Activated CD8-positive, alpha-beta T cell treated with anti-CD3 and anti-CD28 coated beads, Interleukin-2, amount 10 ng/mL, durations not matched to agents 7 days and 5 days (primary cell): ENCODE data around the gene PORCN. TPM values are rescaled to one million over a fixed set of nuclear protein-coding genes. Genes with fewer than 3 reads are reported as not detected.
A peak's percentile ranks its signal among the peaks of the same experiment; 100 is the strongest.

Experiments used
- ATAC-seq: fragments of 150-1000 bp; cut with Tn5 transposase; one replicate; pipeline ENCODE4 v1.10.0; 2021; ENCODE audit warnings: moderate library complexity
- CTCF ChIA-PET: fragments of 350-600 bp; sonication (Branson Sonifier 250); formaldehyde crosslinking; loops from one replicate; lab custom pipeline; 2021; ENCODE audit warnings: antibody characterized with exemption; lab: Charles Lee
- POLR2A ChIA-PET: fragments of 350-600 bp; sonication (Branson Sonifier 250); formaldehyde crosslinking; loops from one replicate; lab custom pipeline; 2021; ENCODE audit warnings: antibody characterized with exemption; lab: Charles Lee
- DNase-seq: peaks from one replicate; pipeline ENCODE4 v3.0.0-alpha.2; 2020
- H3K27ac Mint-ChIP-seq: one replicate; pipeline ENCODE4 v1.8.0; 2021; ENCODE audit warnings: mild to moderate bottlenecking, mixed read lengths
- H3K27me3 Mint-ChIP-seq: one replicate; pipeline ENCODE4 v1.8.0; 2021; ENCODE audit warnings: low read depth, mixed read lengths
- H3K36me3 Mint-ChIP-seq: one replicate; pipeline ENCODE4 v1.8.0; 2021; ENCODE audit warnings: low read depth, mixed read lengths
- H3K4me1 Mint-ChIP-seq: one replicate; pipeline ENCODE4 v1.8.0; 2021; ENCODE audit warnings: low read depth, mixed read lengths
- H3K4me3 Mint-ChIP-seq: one replicate; pipeline ENCODE4 v1.8.0; 2021; ENCODE audit warnings: mild to moderate bottlenecking, mixed read lengths
- H3K9me3 Mint-ChIP-seq: one replicate; pipeline ENCODE4 v1.8.0; 2022; ENCODE audit warnings: mixed read lengths; ENCODE audit not compliant: insufficient read depth
- total RNA-seq, 2 experiments: library from RNA; stranded (reverse); gene quantifications; one replicate each; pipeline ENCODE4 v1.2.3, GENCODE V29; 2021

Gene PORCN
- total RNA-seq = 10 to 100 TPM; 19.4 to 22.7 TPM

DNA sequence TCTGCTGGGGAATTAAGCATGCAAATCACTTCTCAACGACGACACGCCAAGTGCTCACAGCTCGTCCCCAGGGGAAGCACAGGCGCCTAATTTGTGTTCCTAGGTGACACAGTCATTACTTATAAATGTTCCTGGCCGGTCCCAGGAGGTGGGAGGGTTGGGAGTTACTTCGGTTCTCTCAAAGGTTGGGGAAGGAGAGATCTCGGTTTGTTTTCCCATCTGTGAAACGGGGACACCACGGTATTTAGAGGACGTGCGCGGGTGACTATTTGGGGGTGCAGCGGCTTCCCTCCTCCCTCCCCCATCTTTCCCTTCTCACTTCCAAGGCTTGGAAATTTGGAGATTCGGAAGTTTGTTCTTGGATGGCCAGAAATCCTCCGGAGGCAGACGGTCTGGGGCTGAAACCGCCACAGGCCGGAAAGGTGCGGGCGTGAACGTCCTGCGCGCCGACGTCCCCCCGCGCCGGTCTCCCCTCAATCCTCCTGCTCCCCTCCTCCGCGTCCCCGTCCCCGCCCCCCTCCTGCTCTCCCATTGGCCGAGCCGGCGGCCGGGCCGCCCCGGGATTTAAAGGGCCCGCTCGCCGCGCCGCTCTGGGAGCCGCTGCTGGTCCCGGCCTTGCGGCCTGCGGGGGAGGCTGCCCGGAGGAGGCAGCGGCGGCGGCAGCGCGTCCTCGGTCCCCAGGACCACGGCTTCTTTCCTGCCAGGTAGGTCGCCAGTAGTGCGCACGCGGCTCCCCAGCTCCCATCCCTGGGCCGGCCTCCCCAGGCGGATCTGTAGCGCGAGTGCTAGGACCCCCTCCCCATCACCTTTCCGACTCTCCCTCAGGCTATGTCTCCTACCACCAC is at the start of gene PORCN:
Gene PORCN (plus strand): TSS at position 593 of the 845 bp plus-strand sequence. CDS start 829 bp downstream, outside the sequence.
- ATAC-seq = peak; percentile 96
- CTCF ChIA-PET = interaction anchor here (1.8 kb wide), 1 partner anchor 34 kb away, joined by 5 read pairs; no protein-coding TSS in a partner anchor
- no peaks in the 10 kb centered on the region for H3K9me3 Mint-ChIP-seq
- H3K4me3 Mint-ChIP-seq = peak within 1 kb of the TSS; percentile 88
- DNase-seq = peak; percentile 86
- peak within 1 kb of the TSS; percentile 85 for H3K27ac Mint-ChIP-seq
- peaks cover 30% of the 10 kb centered on the region for H3K4me1 Mint-ChIP-seq
- no peaks in the 10 kb centered on the region for H3K27me3 Mint-ChIP-seq
- peaks cover 18% of the 10 kb centered on the region for H3K36me3 Mint-ChIP-seq
- POLR2A ChIA-PET = interaction anchor here (0.8 kb wide), 1 partner anchor 46 kb away, joined by 3 read pairs; no protein-coding TSS in a partner anchor

DNA sequence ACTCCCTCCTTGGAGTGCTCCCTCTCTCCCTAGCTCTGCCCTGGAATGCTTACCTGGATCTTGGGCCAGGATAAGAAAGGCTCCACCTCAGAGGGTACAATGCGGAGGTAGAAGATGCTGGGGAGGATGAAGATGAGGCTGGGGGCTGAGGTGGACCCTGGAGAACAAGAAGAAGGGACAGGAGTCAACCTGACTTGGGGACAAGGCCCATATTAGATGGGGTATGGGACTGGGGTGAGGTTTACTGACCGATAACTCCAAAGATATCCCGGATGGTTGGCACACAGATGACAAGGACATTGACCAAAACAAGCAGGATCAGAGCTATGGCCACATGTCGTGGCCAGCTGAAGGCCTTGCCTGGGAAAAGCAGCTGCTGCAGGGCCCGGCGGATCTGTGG is 49.3 kb upstream of the PORCN start:
- peak overlapping the region; percentile 43 for H3K27ac Mint-ChIP-seq
- DNase-seq = no peak
- POLR2A ChIA-PET = no interaction called here
- no peaks in the 10 kb centered on the region for H3K9me3 Mint-ChIP-seq
- ATAC-seq = no peak
- CTCF ChIA-PET = no interaction called here
- no peak overlapping the region for H3K4me3 Mint-ChIP-seq
- peaks cover 46% of the 10 kb centered on the region for H3K36me3 Mint-ChIP-seq
- H3K27me3 Mint-ChIP-seq = no peaks in the 10 kb centered on the region
- peaks cover 15% of the 10 kb centered on the region for H3K4me1 Mint-ChIP-seq

- Mint-ChIP-seq H3K9me3 (no peaks in the 10 kb centered on the region), H3K36me3 (peaks cover 49% of the 10 kb centered on the region), H3K27me3 (no peaks in the 10 kb centered on the region), H3K27ac (peak overlapping the region; percentile 43), H3K4me3 (no peak overlapping the region), H3K4me1 (peaks cover 19% of the 10 kb centered on the region)
- ATAC-seq (no peak), DNase-seq (no peak)
- ChIA-PET POLR2A (no interaction called here), CTCF (no interaction called here)
Observed at GRCh38 chrX:48460031-48460430, 48.8 kb upstream of the PORCN start.

DNA sequence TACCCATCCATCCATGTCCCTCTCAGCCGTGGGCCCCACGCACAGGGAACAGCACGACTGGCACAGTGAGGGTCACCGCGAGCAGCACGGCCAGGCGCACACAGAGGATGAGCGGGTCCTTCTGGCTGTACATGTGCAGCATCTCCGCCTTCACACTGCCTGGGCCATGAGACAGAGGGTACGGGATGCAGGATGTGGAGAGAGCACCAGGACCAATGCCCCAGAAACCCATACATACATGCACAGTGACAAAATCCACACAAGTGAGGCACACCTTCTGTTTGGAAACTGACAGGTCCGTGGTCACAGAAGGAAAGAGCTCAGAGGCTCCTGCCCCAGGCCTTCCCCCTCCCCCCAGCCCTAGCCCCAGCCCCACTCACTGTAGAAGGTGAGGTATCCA is 48.2 kb upstream of the PORCN start:
- no peak overlapping the region for H3K27ac Mint-ChIP-seq
- H3K9me3 Mint-ChIP-seq = no peaks in the 10 kb centered on the region

GRCh38 chrX:48461830-48462229 is 47.0 kb upstream of the PORCN start:
- H3K4me1 Mint-ChIP-seq = peaks cover 37% of the 10 kb centered on the region
- no peaks in the 10 kb centered on the region for H3K27me3 Mint-ChIP-seq
- DNase-seq (no peak), ATAC-seq (no peak)
- H3K9me3 Mint-ChIP-seq = no peaks in the 10 kb centered on the region
- no peak overlapping the region for H3K4me3 Mint-ChIP-seq
- peaks cover 62% of the 10 kb centered on the region for H3K36me3 Mint-ChIP-seq
- no peak overlapping the region for H3K27ac Mint-ChIP-seq
- CTCF ChIA-PET = no interaction called here
- POLR2A ChIA-PET = interaction anchor here (1.1 kb wide), 1 partner anchor 46 kb away, joined by 3 read pairs; no protein-coding TSS in a partner anchor

More for the DNA sequence above, 48.2 kb upstream of the PORCN start:
- POLR2A ChIA-PET = no interaction called here
- Mint-ChIP-seq H3K4me3 (no peak overlapping the region), H3K4me1 (peaks cover 25% of the 10 kb centered on the region), H3K36me3 (peaks cover 55% of the 10 kb centered on the region), H3K27me3 (no peaks in the 10 kb centered on the region)
- CTCF ChIA-PET = no interaction called here
- ATAC-seq (no peak), DNase-seq (no peak)

GRCh38 chrX:48465336-48465933 is 43.4 kb upstream of the PORCN start:
- ChIA-PET POLR2A (no interaction called here), CTCF (no interaction called here)
- ATAC-seq = no peak
- H3K4me1 Mint-ChIP-seq = peaks cover 55% of the 10 kb centered on the region
- H3K36me3 Mint-ChIP-seq = peaks cover 57% of the 10 kb centered on the region
- peak overlapping the region; percentile 39 for H3K27ac Mint-ChIP-seq
- no peak overlapping the region for H3K4me3 Mint-ChIP-seq
- no peaks in the 10 kb centered on the region for H3K27me3 Mint-ChIP-seq
- H3K9me3 Mint-ChIP-seq = no peaks in the 10 kb centered on the region
- no peak for DNase-seq

GRCh38 chrX:48466696-48467095 is 42.1 kb upstream of the PORCN start:
- ChIA-PET POLR2A (interaction anchor here (2.7 kb wide), 1 partner anchor 108 kb away, joined by 9 read pairs; the partner anchor contains the start of gene RBM3), CTCF (no interaction called here)
- ATAC-seq = no peak
- no peak for DNase-seq
- H3K36me3 Mint-ChIP-seq = peaks cover 50% of the 10 kb centered on the region
- H3K4me1 Mint-ChIP-seq = peaks cover 61% of the 10 kb centered on the region
- no peaks in the 10 kb centered on the region for H3K9me3 Mint-ChIP-seq
- H3K27ac Mint-ChIP-seq = peak overlapping the region; percentile 90
- H3K27me3 Mint-ChIP-seq = no peaks in the 10 kb centered on the region
- H3K4me3 Mint-ChIP-seq = peak overlapping the region; percentile 52

DNA sequence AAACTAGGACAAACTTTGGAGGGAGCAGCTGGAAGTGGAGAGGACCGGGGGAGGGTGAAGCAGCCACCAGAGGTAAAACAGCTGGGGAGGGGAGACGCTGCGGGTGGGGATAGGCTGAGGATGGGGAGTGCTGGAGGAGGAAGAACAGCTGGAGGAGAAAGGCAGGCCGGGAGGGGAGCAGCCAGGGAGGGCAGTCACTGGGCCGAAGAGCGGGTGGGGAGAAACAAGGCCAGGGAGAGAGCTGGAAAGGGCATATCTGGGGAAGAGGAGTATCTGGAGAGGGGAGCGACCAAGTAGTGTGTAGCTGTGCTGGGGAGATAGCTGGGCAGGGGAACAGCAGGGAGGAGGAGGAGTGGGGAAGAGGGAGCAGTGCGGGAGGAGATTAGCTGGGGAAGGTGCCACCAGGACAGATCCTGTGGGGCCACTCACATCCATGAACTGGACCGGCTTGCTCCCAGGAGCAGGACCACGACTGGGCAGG is 41.5 kb upstream of the PORCN start:
- H3K36me3 Mint-ChIP-seq = peaks cover 46% of the 10 kb centered on the region

DNA sequence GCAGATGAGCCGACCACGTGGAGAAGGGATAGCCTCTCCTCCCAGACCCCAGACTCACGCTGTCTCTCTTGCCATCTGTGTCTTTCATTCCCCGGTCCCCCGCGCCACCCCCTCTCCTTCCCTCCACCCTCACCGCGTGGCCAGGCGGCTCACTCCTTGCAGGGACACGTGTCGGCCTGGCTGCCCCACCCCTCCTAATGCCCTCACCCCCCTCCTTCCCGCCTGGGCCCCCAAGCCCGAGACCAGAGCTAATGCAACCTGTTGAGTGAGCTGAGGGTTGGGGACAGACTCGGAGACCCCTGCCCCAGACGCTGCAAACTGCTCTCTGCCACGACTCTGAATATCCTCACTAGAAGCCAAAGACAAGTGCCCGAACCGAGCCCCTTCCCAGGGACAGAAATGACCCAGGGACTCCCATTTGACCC is 40.5 kb upstream of the PORCN start:
- Mint-ChIP-seq H3K4me1 (peaks cover 56% of the 10 kb centered on the region), H3K9me3 (no peaks in the 10 kb centered on the region), H3K36me3 (peaks cover 39% of the 10 kb centered on the region), H3K27ac (peak overlapping the region; percentile 90), H3K4me3 (peak overlapping the region; percentile 97), H3K27me3 (no peaks in the 10 kb centered on the region)
- POLR2A ChIA-PET = interaction anchor here (0.6 to 2.7 kb wide), 3 partner anchors 106 to 1230 kb away, joined by 3 to 9 read pairs (median 4); partner anchors contain the start of gene RBM3
- CTCF ChIA-PET = interaction anchor here (0.9 to 2.9 kb wide), 3 partner anchors 19 to 71 kb away, joined by 3 to 13 read pairs (median 4); partner anchors contain the start of gene TBC1D25
- ATAC-seq = peak; percentile 54
- peak; percentile 55 for DNase-seq

More for the DNA sequence above, 41.5 kb upstream of the PORCN start:
- CTCF ChIA-PET = interaction anchor here (0.9 to 2.9 kb wide), 2 partner anchors 18 to 72 kb away, joined by 3 to 13 read pairs; partner anchors contain the start of gene TBC1D25
- no peak for ATAC-seq
- POLR2A ChIA-PET = interaction anchor here (2.7 kb wide), 1 partner anchor 107 kb away, joined by 9 read pairs; the partner anchor contains the start of gene RBM3
- DNase-seq = no peak
- H3K4me3 Mint-ChIP-seq = peak overlapping the region; percentile 97
- no peaks in the 10 kb centered on the region for H3K27me3 Mint-ChIP-seq
- H3K27ac Mint-ChIP-seq = peak overlapping the region; percentile 90
- no peaks in the 10 kb centered on the region for H3K9me3 Mint-ChIP-seq
- H3K4me1 Mint-ChIP-seq = peaks cover 61% of the 10 kb centered on the region

DNA sequence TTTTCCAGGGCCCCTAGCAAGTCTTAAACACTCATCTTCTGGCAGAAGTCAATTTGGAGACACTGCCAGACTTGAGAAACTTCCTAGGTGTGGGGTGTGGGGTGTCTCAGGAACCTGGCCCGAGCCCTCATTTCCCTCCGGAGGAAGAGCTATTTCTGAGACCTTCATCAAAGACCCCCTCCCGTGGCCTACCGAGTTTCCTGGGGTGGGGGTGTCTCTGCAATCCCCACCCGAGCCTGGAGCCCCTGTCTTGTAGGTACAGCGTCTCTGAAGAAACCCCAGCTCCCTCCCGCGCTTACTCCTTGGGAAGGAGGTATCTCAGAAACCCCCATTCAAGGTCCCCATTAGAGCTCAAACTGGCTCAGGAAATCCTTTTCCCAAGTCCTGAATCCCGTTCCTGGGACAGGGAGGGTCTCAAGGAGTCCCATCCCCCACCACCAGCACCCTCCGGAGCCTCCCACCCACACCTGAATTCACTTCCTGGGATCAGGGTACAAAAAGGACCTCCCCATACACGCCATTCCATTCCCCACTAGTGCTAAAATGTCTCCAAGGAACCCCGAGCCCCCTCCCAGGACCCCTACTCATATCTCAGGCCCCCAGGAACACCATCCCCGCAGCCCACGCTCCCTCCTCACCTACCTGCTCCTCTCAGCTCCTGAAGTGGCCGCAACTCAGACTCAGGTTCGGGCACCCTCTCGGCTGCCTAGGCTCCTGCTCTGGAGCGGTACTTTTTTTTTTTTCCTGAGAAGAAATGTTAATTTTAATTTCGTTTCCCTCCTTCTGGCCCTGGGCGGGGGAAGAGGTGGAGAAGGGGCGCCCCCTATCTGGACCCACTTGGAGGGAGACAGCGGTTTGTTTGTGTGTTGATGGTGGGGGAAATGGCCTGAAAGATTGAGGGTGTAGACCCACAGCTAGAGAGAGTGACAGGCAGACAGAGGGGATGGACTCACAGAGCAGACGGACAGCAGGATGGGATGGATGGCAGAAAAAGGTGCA is 39.8 kb upstream of the PORCN start:
- H3K27ac Mint-ChIP-seq = peak overlapping the region; percentile 90
- H3K4me3 Mint-ChIP-seq = peak overlapping the region; percentile 97
- ChIA-PET POLR2A (interaction anchor here (0.6 to 2.7 kb wide), 5 partner anchors 53 to 1230 kb away, joined by 3 to 9 read pairs (median 4); partner anchors contain the start of genes EBP and RBM3), CTCF (interaction anchor here (0.7 to 2.9 kb wide), 3 partner anchors 67 to 374 kb away, joined by 3 to 13 read pairs (median 4); partner anchors contain the start of gene TBC1D25)
- peaks cover 59% of the 10 kb centered on the region for H3K4me1 Mint-ChIP-seq
- DNase-seq (peak; percentile 64), ATAC-seq (peak; percentile 70)
- H3K27me3 Mint-ChIP-seq = no peaks in the 10 kb centered on the region
- peaks cover 35% of the 10 kb centered on the region for H3K36me3 Mint-ChIP-seq
- no peaks in the 10 kb centered on the region for H3K9me3 Mint-ChIP-seq
